Measurements from ENCODE around the gene ABCG1. TPM values are rescaled to one million over a fixed set of nuclear protein-coding genes. Genes with fewer than 3 reads are reported as not detected.

ABCG1 gene
- total and polyA plus RNA-seq, 4 donors = 1.6 to 9.7 (median 5.3) TPM

- Histone ChIP-seq H3K9me3 (ENCODE audit: control insufficient read depth in 4 of 4, low read length in 3 of 4) (no peaks in the 10 kb centered on the region), H3K9ac (ENCODE audit: low read depth in 1 of 2, low read length in 2 of 2) (no peak overlapping the region), H3K27ac (ENCODE audit: low read depth in 1 of 2, low read length in 2 of 2) (peak overlapping the region; percentile 14 to 45), H3K36me3 (ENCODE audit: control insufficient read depth in 4 of 4, insufficient read depth in 3 of 4, low read depth in 1 of 4, low read length in 3 of 4) (no peaks in the 10 kb centered on the region), H3K4me3 (ENCODE audit: low read depth in 1 of 3, low read length in 3 of 3) (no peak overlapping the region), H3K4me1 (ENCODE audit: control insufficient read depth in 4 of 4, insufficient read depth in 4 of 4, low read length in 3 of 4) (peaks cover 15 to 32% (median 26%) of the 10 kb centered on the region in 4 donors), H3K27me3 (ENCODE audit: control insufficient read depth in 4 of 4, insufficient read depth in 4 of 4, low read length in 3 of 4) (no peaks in the 10 kb centered on the region)
- no peak for TF ChIP-seq RXRA (IDR thresholded peaks at IDR 0.05)
- no peak for TF ChIP-seq YY1 (IDR thresholded peaks at IDR 0.05)
- TF ChIP-seq FOXA1 (IDR thresholded peaks at IDR 0.05) = no peak
- TF ChIP-seq HNF4A (conservative IDR thresholded peaks at IDR 0.05) = no peak
- TF ChIP-seq EGR1 (IDR thresholded peaks at IDR 0.05; ENCODE audit: low read depth in 2 of 2) = no peak
- no peak for TF ChIP-seq REST (IDR thresholded peaks at IDR 0.05)
- no peak for TF ChIP-seq MAX (IDR thresholded peaks at IDR 0.05)
- TF ChIP-seq RAD21 (IDR thresholded peaks at IDR 0.05) = no peak
- no peak for TF ChIP-seq NR2F2 (IDR thresholded peaks at IDR 0.05)
- TF ChIP-seq CTCF (IDR thresholded peaks at IDR 0.05; ENCODE audit: low read depth, low read length, missing input control) = no peak
- no peak for TF ChIP-seq GABPA (IDR thresholded peaks at IDR 0.05 in 1 of 2, conservative IDR thresholded peaks at IDR 0.05 in 1 of 2)
- no peak for TF ChIP-seq JUND (IDR thresholded peaks at IDR 0.05)
- no peak for TF ChIP-seq SP1 (IDR thresholded peaks at IDR 0.05)
- no peak for TF ChIP-seq ATF3 (IDR thresholded peaks at IDR 0.05)
- TF ChIP-seq HNF4G (IDR thresholded peaks at IDR 0.05) = no peak
- 84% methylated on average over 13 of the region's 13 CpGs for WGBS
- no peak for DNase-seq (ENCODE audit: low spot score)
These were observed 11.7 kb downstream of the ABCG1 start for GRCh38 chr21:42230636-42231035.

GRCh38 chr21:42231756-42232155, 12.8 kb downstream of the ABCG1 start:
- H3K27ac ChIP-seq (ENCODE audit: low read depth in 1 of 2, low read length in 2 of 2) = peak overlapping the region in 1 of 2 donors; percentile 9
- no peaks in the 10 kb centered on the region for H3K36me3 ChIP-seq (ENCODE audit: control insufficient read depth in 4 of 4, insufficient read depth in 3 of 4, low read depth in 1 of 4, low read length in 3 of 4)
- H3K27me3 ChIP-seq (ENCODE audit: control insufficient read depth in 4 of 4, insufficient read depth in 4 of 4, low read length in 3 of 4) = no peaks in the 10 kb centered on the region
- WGBS = 96% methylated on average over 2 of the region's 2 CpGs
- TF ChIP-seq FOXA2 (IDR thresholded peaks at IDR 0.05) = no peak
- TF ChIP-seq ATF3 (IDR thresholded peaks at IDR 0.05) = no peak
- no peak for TF ChIP-seq RXRA (IDR thresholded peaks at IDR 0.05)
- no peak for TF ChIP-seq MAX (IDR thresholded peaks at IDR 0.05)
- no peak for TF ChIP-seq CTCF (IDR thresholded peaks at IDR 0.05; ENCODE audit: low read depth, low read length, missing input control)
- TF ChIP-seq NR2F2 (IDR thresholded peaks at IDR 0.05) = no peak
- no peak for TF ChIP-seq ZBTB33 (IDR thresholded peaks at IDR 0.05)
- no peak for TF ChIP-seq FOXA1 (IDR thresholded peaks at IDR 0.05)
- no peak for TF ChIP-seq SP1 (IDR thresholded peaks at IDR 0.05)
- no peak for TF ChIP-seq HNF4G (IDR thresholded peaks at IDR 0.05)
- TF ChIP-seq EGR1 (IDR thresholded peaks at IDR 0.05; ENCODE audit: low read depth in 2 of 2) = no peak
- no peak for TF ChIP-seq HNF4A (conservative IDR thresholded peaks at IDR 0.05)
- no peak for TF ChIP-seq TAF1 (conservative IDR thresholded peaks at IDR 0.05)
- no peak for TF ChIP-seq JUND (IDR thresholded peaks at IDR 0.05)
- no peak for TF ChIP-seq RAD21 (IDR thresholded peaks at IDR 0.05)
- TF ChIP-seq YY1 (IDR thresholded peaks at IDR 0.05) = no peak
- no peak for DNase-seq (ENCODE audit: low spot score)
- no peak overlapping the region for H3K9ac ChIP-seq (ENCODE audit: low read depth in 1 of 2, low read length in 2 of 2)
- H3K9me3 ChIP-seq (ENCODE audit: control insufficient read depth in 4 of 4, low read length in 3 of 4) = no peaks in the 10 kb centered on the region
- no peak overlapping the region for H3K4me3 ChIP-seq (ENCODE audit: low read depth in 1 of 3, low read length in 3 of 3)
- H3K4me1 ChIP-seq (ENCODE audit: control insufficient read depth in 4 of 4, insufficient read depth in 4 of 4, low read length in 3 of 4) = peaks cover 15 to 40% (median 29%) of the 10 kb centered on the region in 4 donors

Measured in liver (tissue), 9 donors.